Liver (tissue), 9 donors: ENCODE results near the gene BRIP1. TPM values are rescaled to one million over a fixed set of nuclear protein-coding genes. Genes with fewer than 3 reads are reported as not detected.

Experiments
- DNase-seq: peaks from one replicate; pipeline ENCODE4 v3.0.0-alpha.2; 2017; ENCODE audit warnings: low spot score
- H3K27ac ChIP-seq, 2 donors: one replicate each; pipeline ENCODE4 v1.7.0; 2013; ENCODE audit warnings: inconsistent platforms in 2 of 2, low read length in 2 of 2, control low read depth in 1 of 2, low read depth in 1 of 2, mild to moderate bottlenecking in 1 of 2
- H3K27me3 ChIP-seq, 4 donors: one replicate each; pipeline versions ENCODE4 v1.6.1 to v1.7.0; 2013; ENCODE audit warnings: low read length in 3 of 4, inconsistent platforms in 1 of 4, mild to moderate bottlenecking in 1 of 4, moderate library complexity in 1 of 4; ENCODE audit not compliant: control insufficient read depth in 4 of 4, insufficient read depth in 4 of 4
- H3K36me3 ChIP-seq, 4 donors: one replicate each; pipeline versions ENCODE4 v1.6.1 to v1.7.0; 2013; ENCODE audit warnings: low read length in 3 of 4, mild to moderate bottlenecking in 3 of 4, low read depth in 1 of 4, moderate library complexity in 1 of 4; ENCODE audit not compliant: control insufficient read depth in 4 of 4, insufficient read depth in 3 of 4
- H3K4me1 ChIP-seq, 4 donors: one replicate each; pipeline versions ENCODE4 v1.6.1 to v1.7.0; 2013; ENCODE audit warnings: low read length in 3 of 4, mild to moderate bottlenecking in 3 of 4, moderate library complexity in 1 of 4; ENCODE audit not compliant: control insufficient read depth in 4 of 4, insufficient read depth in 4 of 4
- H3K4me3 ChIP-seq, 3 donors: one replicate each; pipeline versions ENCODE4 v1.6.1 to v1.7.0; 2013; ENCODE audit warnings: low read length in 3 of 3, control low read depth in 1 of 3, low read depth in 1 of 3, mild to moderate bottlenecking in 1 of 3
- H3K9ac ChIP-seq, 2 donors: one replicate each; pipeline ENCODE4 v1.7.0; 2013; ENCODE audit warnings: low read length in 2 of 2, mild to moderate bottlenecking in 2 of 2, moderate library complexity in 2 of 2, control low read depth in 1 of 2, low read depth in 1 of 2
- H3K9me3 ChIP-seq, 4 donors: one replicate each; pipeline versions ENCODE4 v1.6.1 to v1.7.0; 2013; ENCODE audit warnings: low read length in 3 of 4; ENCODE audit not compliant: control insufficient read depth in 4 of 4
- EGR1 ChIP-seq, 2 donors: IDR thresholded peaks; 2 replicates each; pipeline ENCODE4 v1.6.1; 2016 to 2018; ENCODE audit warnings: antibody characterized with exemption in 2 of 2, low read depth in 2 of 2
- FOXA1 ChIP-seq: IDR thresholded peaks from 2 replicates; pipeline ENCODE4 v1.6.1; 2016; ENCODE audit warnings: antibody characterized with exemption
- FOXA2 ChIP-seq: IDR thresholded peaks from 2 replicates; pipeline ENCODE4 v1.6.1; 2016; ENCODE audit warnings: antibody characterized with exemption
- GABPA ChIP-seq, 2 donors: IDR thresholded peaks in 1 of 2; conservative IDR thresholded peaks in 1 of 2; 2 replicates each; pipeline ENCODE4 v1.6.1; 2016; ENCODE audit warnings: antibody characterized with exemption in 2 of 2, mild to moderate bottlenecking in 1 of 2, moderate library complexity in 1 of 2
- HNF4A ChIP-seq, 2 donors: conservative IDR thresholded peaks; 2 replicates each; pipeline ENCODE4 v1.6.1; 2016; ENCODE audit warnings: antibody characterized with exemption in 2 of 2, mild to moderate bottlenecking in 2 of 2
- HNF4G ChIP-seq: IDR thresholded peaks from 2 replicates; pipeline ENCODE4 v1.6.1; 2016; ENCODE audit warnings: antibody characterized with exemption
- JUND ChIP-seq, 2 donors: IDR thresholded peaks; 2 replicates each; pipeline ENCODE4 v1.6.1; 2016; ENCODE audit warnings: antibody characterized with exemption in 2 of 2
- NR2F2 ChIP-seq: IDR thresholded peaks from 2 replicates; pipeline ENCODE4 v1.6.1; 2016; ENCODE audit warnings: antibody characterized with exemption
- RAD21 ChIP-seq, 2 donors: IDR thresholded peaks; 2 replicates each; pipeline ENCODE4 v1.6.1; 2016; ENCODE audit warnings: antibody characterized with exemption in 2 of 2, mild to moderate bottlenecking in 2 of 2
- RXRA ChIP-seq, 2 donors: IDR thresholded peaks; 2 replicates each; pipeline ENCODE4 v1.6.1; 2017 to 2018; ENCODE audit warnings: antibody characterized with exemption in 2 of 2, mild to moderate bottlenecking in 1 of 2
- TAF1 ChIP-seq: conservative IDR thresholded peaks from 2 replicates; pipeline ENCODE4 v1.6.1; 2016; ENCODE audit warnings: antibody characterized with exemption, mild to moderate bottlenecking
- YY1 ChIP-seq: IDR thresholded peaks from 2 replicates; pipeline ENCODE4 v1.6.1; 2016; ENCODE audit warnings: antibody characterized with exemption, mild to moderate bottlenecking
- WGBS: extraction: QIAGEN DNeasy Blood & Tissue Kit; methylation state at CpG from one replicate; pipeline ENCODE4 v1.1.7; 2013; 5-methylcytosine and 5-hydroxymethylcytosine counted together
- polyA plus RNA-seq, 2 donors: library from polyadenylated mRNA; stranded (reverse) in 1 of 2; unstranded in 1 of 2; fragments of 200-250 nt in 1 of 2; fragments of >200 nt in 1 of 2; fragmentation: Nextera tagmentation in 1 of 2; extraction: Ambion mirVana in 1 of 2; gene quantifications; one replicate each; pipeline versions ENCODE4 v1.2.1 to v1.2.3, GENCODE V29; 2013 to 2015
- total RNA-seq, 2 donors: library from RNA; depleted of rRNA; stranded (reverse); fragments of >200 nt; gene quantifications; one replicate each; pipeline ENCODE4 v1.2.3, GENCODE V29; 2014
- TF ChIP-seq, protein P1 (sequence below): fragments of 150-350 bp; IDR thresholded peaks from 2 replicates; pipeline ENCODE4 v1.5.1; 2017; ENCODE audit warnings: improper control_type of control experiment, low read depth, low read length; ENCODE audit not compliant: missing input control
- TF ChIP-seq, protein P2 (sequence below): IDR thresholded peaks from 2 replicates; pipeline ENCODE4 v1.6.1; 2016; ENCODE audit warnings: antibody characterized with exemption
- TF ChIP-seq, protein P3 (sequence below): IDR thresholded peaks from 2 replicates; pipeline ENCODE4 v1.6.1; 2016; ENCODE audit warnings: antibody characterized with exemption
- donor health status: healthy.
- donor health status: healthy.
- donor health status: healthy.
- donor health status: healthy.
- donor health status: healthy.

BRIP1 gene
- total and polyA plus RNA-seq, 4 donors = 0.24 to 10.3 (median 0.90) TPM

GRCh38 chr17:61734466-61734865 is 128.9 kb downstream of the BRIP1 start:
- Histone ChIP-seq H3K9ac (no peak overlapping the region), H3K27me3 (no peaks in the 10 kb centered on the region), H3K27ac (no peak overlapping the region), H3K9me3 (no peaks in the 10 kb centered on the region), H3K4me1 (no peaks in the 10 kb centered on the region), H3K4me3 (no peak overlapping the region), H3K36me3 (peaks cover 0 to 2% (median 0%) of the 10 kb centered on the region in 4 donors)
- DNase-seq = no peak
- TF ChIP-seq FOXA2 = no peak
- TF ChIP-seq RAD21 (IDR thresholded peaks at IDR 0.05) = no peak
- TF ChIP-seq RXRA (IDR thresholded peaks at IDR 0.05) = no peak
- TF ChIP-seq HNF4A (conservative IDR thresholded peaks at IDR 0.05) = no peak
- no peak for TF ChIP-seq EGR1 (IDR thresholded peaks at IDR 0.05; ENCODE audit: low read depth in 2 of 2)

DNA sequence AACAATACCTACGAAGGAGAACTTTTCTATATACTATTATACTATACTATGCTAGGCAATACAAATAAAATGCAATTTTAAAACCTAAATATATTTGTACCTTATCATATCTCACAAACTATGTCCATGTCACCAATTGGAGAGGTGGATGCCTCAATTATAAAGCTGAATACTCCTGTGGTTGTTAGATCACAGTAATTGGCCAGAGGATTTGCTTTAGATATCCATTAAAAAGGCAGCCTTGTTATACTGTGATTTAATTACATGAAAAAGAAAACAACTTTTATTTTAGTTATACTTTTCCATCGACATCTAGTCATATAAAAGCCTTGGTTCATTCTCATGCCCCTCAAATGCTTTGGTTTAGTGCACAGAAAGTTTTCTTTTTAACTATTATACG is 129.3 kb downstream of the BRIP1 start:
- WGBS = 95% methylated on average over 3 of the region's 3 CpGs
- Histone ChIP-seq H3K4me3 (no peak overlapping the region), H3K9me3 (no peaks in the 10 kb centered on the region), H3K4me1 (no peaks in the 10 kb centered on the region), H3K9ac (no peak overlapping the region), H3K36me3 (peaks cover 0 to 2% (median 0%) of the 10 kb centered on the region in 4 donors), H3K27me3 (no peaks in the 10 kb centered on the region), H3K27ac (no peak overlapping the region)
- TF ChIP-seq HNF4A (conservative IDR thresholded peaks at IDR 0.05) = no peak
- TF ChIP-seq FOXA1 = no peak
- TF ChIP-seq NR2F2 = no peak
- TF ChIP-seq HNF4G = no peak
- TF ChIP-seq FOXA2 = no peak
- no peak for TF ChIP-seq JUND (IDR thresholded peaks at IDR 0.05)
- no peak for TF ChIP-seq YY1
- no peak for TF ChIP-seq TAF1
- TF ChIP-seq, protein P1, sequence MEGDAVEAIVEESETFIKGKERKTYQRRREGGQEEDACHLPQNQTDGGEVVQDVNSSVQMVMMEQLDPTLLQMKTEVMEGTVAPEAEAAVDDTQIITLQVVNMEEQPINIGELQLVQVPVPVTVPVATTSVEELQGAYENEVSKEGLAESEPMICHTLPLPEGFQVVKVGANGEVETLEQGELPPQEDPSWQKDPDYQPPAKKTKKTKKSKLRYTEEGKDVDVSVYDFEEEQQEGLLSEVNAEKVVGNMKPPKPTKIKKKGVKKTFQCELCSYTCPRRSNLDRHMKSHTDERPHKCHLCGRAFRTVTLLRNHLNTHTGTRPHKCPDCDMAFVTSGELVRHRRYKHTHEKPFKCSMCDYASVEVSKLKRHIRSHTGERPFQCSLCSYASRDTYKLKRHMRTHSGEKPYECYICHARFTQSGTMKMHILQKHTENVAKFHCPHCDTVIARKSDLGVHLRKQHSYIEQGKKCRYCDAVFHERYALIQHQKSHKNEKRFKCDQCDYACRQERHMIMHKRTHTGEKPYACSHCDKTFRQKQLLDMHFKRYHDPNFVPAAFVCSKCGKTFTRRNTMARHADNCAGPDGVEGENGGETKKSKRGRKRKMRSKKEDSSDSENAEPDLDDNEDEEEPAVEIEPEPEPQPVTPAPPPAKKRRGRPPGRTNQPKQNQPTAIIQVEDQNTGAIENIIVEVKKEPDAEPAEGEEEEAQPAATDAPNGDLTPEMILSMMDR = no peak
- TF ChIP-seq, protein P2, sequence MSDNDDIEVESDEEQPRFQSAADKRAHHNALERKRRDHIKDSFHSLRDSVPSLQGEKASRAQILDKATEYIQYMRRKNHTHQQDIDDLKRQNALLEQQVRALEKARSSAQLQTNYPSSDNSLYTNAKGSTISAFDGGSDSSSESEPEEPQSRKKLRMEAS = no peak
- TF ChIP-seq, protein P3, sequence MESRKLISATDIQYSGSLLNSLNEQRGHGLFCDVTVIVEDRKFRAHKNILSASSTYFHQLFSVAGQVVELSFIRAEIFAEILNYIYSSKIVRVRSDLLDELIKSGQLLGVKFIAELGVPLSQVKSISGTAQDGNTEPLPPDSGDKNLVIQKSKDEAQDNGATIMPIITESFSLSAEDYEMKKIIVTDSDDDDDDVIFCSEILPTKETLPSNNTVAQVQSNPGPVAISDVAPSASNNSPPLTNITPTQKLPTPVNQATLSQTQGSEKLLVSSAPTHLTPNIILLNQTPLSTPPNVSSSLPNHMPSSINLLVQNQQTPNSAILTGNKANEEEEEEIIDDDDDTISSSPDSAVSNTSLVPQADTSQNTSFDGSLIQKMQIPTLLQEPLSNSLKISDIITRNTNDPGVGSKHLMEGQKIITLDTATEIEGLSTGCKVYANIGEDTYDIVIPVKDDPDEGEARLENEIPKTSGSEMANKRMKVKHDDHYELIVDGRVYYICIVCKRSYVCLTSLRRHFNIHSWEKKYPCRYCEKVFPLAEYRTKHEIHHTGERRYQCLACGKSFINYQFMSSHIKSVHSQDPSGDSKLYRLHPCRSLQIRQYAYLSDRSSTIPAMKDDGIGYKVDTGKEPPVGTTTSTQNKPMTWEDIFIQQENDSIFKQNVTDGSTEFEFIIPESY = no peak
- no peak for TF ChIP-seq GABPA (IDR thresholded peaks at IDR 0.05 in 1 of 2, conservative IDR thresholded peaks at IDR 0.05 in 1 of 2)
- no peak for TF ChIP-seq EGR1 (IDR thresholded peaks at IDR 0.05; ENCODE audit: low read depth in 2 of 2)
- DNase-seq = no peak

- DNase-seq = no peak
- no peak overlapping the region for H3K27ac ChIP-seq
- H3K9ac ChIP-seq = no peak overlapping the region
- no peaks in the 10 kb centered on the region for H3K9me3 ChIP-seq
- no peak overlapping the region for H3K4me3 ChIP-seq
- WGBS = 98% methylated on average over 5 of the region's 5 CpGs
- no peaks in the 10 kb centered on the region for H3K27me3 ChIP-seq
- H3K36me3 ChIP-seq = no peaks in the 10 kb centered on the region
- TF ChIP-seq, protein P2 = no peak
- H3K4me1 ChIP-seq = no peaks in the 10 kb centered on the region
Observed at GRCh38 chr17:61733021-61733420, 130.3 kb downstream of the BRIP1 start.
